Heart right ventricle (tissue), 16 donors: ENCODE measurements around the gene PCDHGA4. TPM values are rescaled to one million over a fixed set of nuclear protein-coding genes. Genes with fewer than 3 reads are reported as not detected.
"Not testable (repeated sequence)": the region's sequence is repeated elsewhere in the genome, so short reads cannot be mapped to it uniquely, and the experiment has no call there.

Source experiments
- ATAC-seq, 8 donors: fragments of 200-7000 bp; cut with Tn5 transposase; one replicate each; pipeline ENCODE4 v1.9.1; 2020; ENCODE audit warnings: mild to moderate bottlenecking in 8 of 8, moderate library complexity in 8 of 8, moderate number of reproducible peaks in 1 of 8
- DNase-seq, 2 donors: peaks; one replicate each; pipeline ENCODE4 v3.0.0-alpha.2; 2020
- H3K27ac ChIP-seq, 10 donors: fragments of 200-600 bp; sonication (generic) in 2 of 10; one replicate each; pipeline versions ENCODE4 v1.5.0 to v1.8.0; 2020 to 2022; ENCODE audit warnings: mild to moderate bottlenecking in 3 of 10
- H3K27me3 ChIP-seq, 7 donors: fragments of 200-600 bp; one replicate each; pipeline ENCODE4 v1.8.0; 2021 to 2022; ENCODE audit warnings: mild to moderate bottlenecking in 2 of 7
- H3K36me3 ChIP-seq, 9 donors: fragments of 200-600 bp; sonication (generic) in 1 of 9; one replicate each; pipeline versions ENCODE4 v1.5.0 to v1.8.0; 2020 to 2022; ENCODE audit warnings: mild to moderate bottlenecking in 2 of 9
- H3K4me1 ChIP-seq, 9 donors: fragments of 200-600 bp; sonication (generic) in 1 of 9; one replicate each; pipeline versions ENCODE4 v1.5.0 to v1.8.0; 2020 to 2022; ENCODE audit warnings: mild to moderate bottlenecking in 4 of 9
- H3K4me3 ChIP-seq, 10 donors: fragments of 200-600 bp; sonication (generic) in 2 of 10; one replicate each; pipeline versions ENCODE4 v1.5.0 to v1.8.0; 2020 to 2022; ENCODE audit warnings: mild to moderate bottlenecking in 7 of 10, moderate library complexity in 2 of 10
- H3K9me3 ChIP-seq, 11 donors: fragments of 200-600 bp in 10 of 11; sonication (generic) in 2 of 11; one replicate each; pipeline versions ENCODE4 v1.5.0 to v1.8.0; 2013 to 2022; ENCODE audit warnings: mild to moderate bottlenecking in 2 of 11, control low read depth in 1 of 11, moderate library complexity in 1 of 11
- WGBS, 2 donors: extraction: QIAGEN DNeasy Blood & Tissue Kit; methylation state at CpG; one replicate each; pipeline ENCODE4 v1.1.7; 2013; ENCODE audit warnings: inconsistent platforms in 1 of 2; 5-methylcytosine and 5-hydroxymethylcytosine counted together
- intact Hi-C, 10 donors: fragments of 100-400 bp; cut with DNase I; formaldehyde crosslinking; loops; one replicate each; pipeline versions ENCODE4 v1.11.1 to v1.14.2; 2022
- polyA plus RNA-seq, 2 donors: library from polyadenylated mRNA; stranded (reverse); fragments of 200-250 nt; gene quantifications; one replicate each; pipeline ENCODE4 v1.2.3, GENCODE V29; 2013
- total RNA-seq, 10 donors: library from RNA; stranded (reverse); fragmentation: NEBNext Ultra II Directional in 3 of 10; extraction: Animal tissue kit (Norgen Biotek cat#: 25700) in 3 of 10; gene quantifications; one replicate each; pipeline versions ENCODE4 v1.2.1 to v1.2.4, GENCODE V29; 2021 to 2023
- TF ChIP-seq, protein P1 (sequence below), 9 donors: fragments of 200-600 bp; sonication (generic) in 2 of 9; IDR thresholded peaks; one replicate each; pipeline versions ENCODE4 v1.5.0 to v1.8.0; 2021 to 2022; ENCODE audit warnings: antibody characterized with exemption in 9 of 9, mild to moderate bottlenecking in 5 of 9, moderate library complexity in 1 of 9
- donor health status: Arrhythmogenic right ventricular cardiomyopathy.
- donor health status: ischemic (EF 13 %, LVEDD 7.1; RV severe dilation, severe dysfunction).
- donor health status: healthy with polysubstance abuse.
- donor health status: DM: no; HTN: yes; CAD: no.
- donor health status: DM: no; HTN: no; CAD: no.
- donor health status: ischemic (EF 25% LVEDD 6.9; RV normal size, moderate dysfunction).
- donor health status: ischemic (EF 25% LVEDD 5.7; RV mildly dilated, moderate dysfunction).
- donor health status: healthy.
- donor health status: DM: yes; HTN: yes; CAD: no.
- donor health status: Ischemic cardiomyopathy.
- donor health status: ischemic (EF 35%, LVEDD 5.7; RV mildly dilated, moderate dysfunction).
- donor health status: nonischemic (EF 11% LVEDD 7.7; RV severe dilation, severe dysfunction).
- donor health status: DM: yes; HTN: yes; CAD: no.
- donor health status: PGD.
- donor health status: ischemic (EF 29% LVEDD 5.4; RV normal size, mild dysfunction).
- donor health status: nonischemic (EF 23%, LVEDD 6.1; RV moderate dilation, normal function).

PCDHGA4 gene
- total and polyA plus RNA-seq, 12 donors: 0.70 to 16.0 (median 10.4) TPM

DNA sequence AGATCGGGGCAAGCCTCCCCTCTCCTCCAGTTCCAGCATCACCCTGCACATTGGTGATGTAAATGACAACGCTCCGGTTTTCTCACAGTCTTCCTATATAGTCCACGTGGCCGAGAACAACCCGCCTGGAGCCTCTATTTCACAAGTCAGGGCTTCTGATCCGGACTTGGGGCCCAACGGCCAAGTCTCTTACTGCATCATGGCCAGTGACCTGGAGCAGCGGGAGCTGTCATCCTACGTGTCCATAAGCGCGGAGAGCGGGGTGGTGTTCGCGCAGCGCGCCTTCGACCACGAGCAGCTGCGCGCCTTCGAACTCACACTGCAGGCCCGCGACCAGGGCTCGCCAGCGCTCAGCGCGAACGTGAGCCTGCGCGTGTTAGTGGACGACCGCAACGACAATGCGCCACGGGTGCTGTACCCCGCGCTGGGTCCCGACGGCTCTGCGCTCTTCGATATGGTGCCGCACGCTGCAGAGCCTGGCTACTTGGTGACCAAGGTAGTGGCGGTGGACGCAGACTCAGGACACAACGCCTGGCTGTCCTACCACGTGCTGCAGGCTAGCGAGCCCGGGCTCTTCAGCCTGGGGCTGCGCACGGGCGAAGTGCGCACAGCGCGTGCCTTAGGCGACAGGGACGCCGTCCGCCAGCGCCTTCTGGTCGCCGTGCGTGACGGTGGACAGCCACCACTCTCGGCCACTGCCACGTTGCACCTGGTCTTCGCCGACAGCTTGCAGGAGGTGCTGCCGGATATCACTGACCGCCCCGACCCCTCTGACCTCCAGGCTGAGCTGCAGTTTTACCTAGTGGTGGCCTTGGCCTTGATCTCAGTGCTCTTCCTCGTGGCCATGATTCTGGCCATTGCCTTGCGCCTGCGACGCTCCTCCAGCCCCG is 34.6 kb downstream of the PCDHGA4 start:
- Histone ChIP-seq H3K27me3 (peaks cover 0 to 56% (median 0%) of the 10 kb centered on the region in 7 donors), H3K4me1 (peaks cover 0 to 14% (median 0%) of the 10 kb centered on the region in 9 donors), H3K27ac (no peak overlapping the region), H3K9me3 (peaks cover 0 to 97% (median 65%) of the 10 kb centered on the region in 11 donors), H3K4me3 (no peak overlapping the region), H3K36me3 (peaks cover 0 to 28% (median 3%) of the 10 kb centered on the region in 9 donors)
- WGBS, 2 donors: 40% methylated on average over 77 of the region's 77 CpGs
- intact Hi-C loops: loop anchor here in 1 of 10 donors (5.0 kb wide), 1 partner anchor 37 kb away; the partner anchor contains the start of gene PCDHGB1
- TF ChIP-seq, protein P1, sequence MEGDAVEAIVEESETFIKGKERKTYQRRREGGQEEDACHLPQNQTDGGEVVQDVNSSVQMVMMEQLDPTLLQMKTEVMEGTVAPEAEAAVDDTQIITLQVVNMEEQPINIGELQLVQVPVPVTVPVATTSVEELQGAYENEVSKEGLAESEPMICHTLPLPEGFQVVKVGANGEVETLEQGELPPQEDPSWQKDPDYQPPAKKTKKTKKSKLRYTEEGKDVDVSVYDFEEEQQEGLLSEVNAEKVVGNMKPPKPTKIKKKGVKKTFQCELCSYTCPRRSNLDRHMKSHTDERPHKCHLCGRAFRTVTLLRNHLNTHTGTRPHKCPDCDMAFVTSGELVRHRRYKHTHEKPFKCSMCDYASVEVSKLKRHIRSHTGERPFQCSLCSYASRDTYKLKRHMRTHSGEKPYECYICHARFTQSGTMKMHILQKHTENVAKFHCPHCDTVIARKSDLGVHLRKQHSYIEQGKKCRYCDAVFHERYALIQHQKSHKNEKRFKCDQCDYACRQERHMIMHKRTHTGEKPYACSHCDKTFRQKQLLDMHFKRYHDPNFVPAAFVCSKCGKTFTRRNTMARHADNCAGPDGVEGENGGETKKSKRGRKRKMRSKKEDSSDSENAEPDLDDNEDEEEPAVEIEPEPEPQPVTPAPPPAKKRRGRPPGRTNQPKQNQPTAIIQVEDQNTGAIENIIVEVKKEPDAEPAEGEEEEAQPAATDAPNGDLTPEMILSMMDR (IDR thresholded peaks at IDR 0.05): no peak
- DNase-seq (no peak), ATAC-seq (no peak)

DNA sequence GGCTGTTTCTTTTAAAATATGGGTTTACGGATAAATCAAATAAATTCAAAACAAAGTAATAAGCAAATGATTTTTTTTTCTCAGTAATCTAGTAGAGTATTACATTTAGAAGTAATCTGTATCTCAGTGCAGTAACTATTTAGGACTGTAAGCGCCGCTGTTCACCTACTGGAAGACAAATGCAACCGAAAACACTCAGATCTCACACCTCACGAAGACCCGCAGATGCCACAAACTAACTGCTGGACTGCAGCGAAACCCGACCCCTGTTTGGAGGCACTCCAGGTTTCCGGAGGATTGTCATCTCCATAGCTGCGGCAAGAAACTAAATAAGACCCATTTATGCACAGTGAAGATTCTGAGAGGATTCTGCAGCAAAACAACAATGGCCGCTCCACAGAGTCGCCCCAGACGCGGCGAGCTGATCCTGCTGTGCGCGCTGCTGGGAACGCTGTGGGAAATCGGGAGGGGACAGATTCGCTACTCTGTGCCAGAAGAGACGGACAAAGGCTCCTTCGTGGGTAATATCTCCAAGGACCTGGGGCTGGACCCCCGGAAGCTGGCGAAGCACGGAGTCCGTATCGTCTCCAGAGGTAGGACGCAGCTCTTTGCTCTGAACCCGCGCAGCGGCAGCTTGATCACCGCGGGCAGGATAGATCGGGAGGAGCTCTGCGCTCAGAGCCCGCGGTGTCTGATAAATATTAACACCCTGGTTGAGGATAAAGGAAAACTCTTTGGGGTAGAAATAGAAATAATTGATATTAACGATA is 37.8 kb downstream of the PCDHGA4 start, which contains the start of gene PCDHGA8:
PCDHGA8 (plus strand) TSS at position 205 of the 770 bp plus-strand sequence; CDS start at position 386, 181 bp downstream.
- H3K27ac ChIP-seq: no peak within 1 kb of the TSS
- intact Hi-C loops: loop anchor here in 1 of 10 donors (5.0 kb wide), 1 partner anchor 40 kb away; the partner anchor contains the start of gene PCDHGB1
- WGBS, 2 donors: 37 to 40% methylated on average over 38 of the region's 38 CpGs
- DNase-seq (no peak), ATAC-seq (no peak)
- TF ChIP-seq, protein P1 (IDR thresholded peaks at IDR 0.05): peak in 4 of 9 donors; percentile 21 to 31 (median 27)
- H3K4me3 ChIP-seq: no peak within 1 kb of the TSS
- H3K36me3 ChIP-seq: peaks cover 0 to 28% (median 3%) of the 10 kb centered on the region in 9 donors
- H3K4me1 ChIP-seq: peaks cover 0 to 8% (median 0%) of the 10 kb centered on the region in 9 donors
- H3K9me3 ChIP-seq: peaks cover 0 to 95% (median 58%) of the 10 kb centered on the region in 11 donors
- H3K27me3 ChIP-seq: peaks cover 0 to 72% (median 0%) of the 10 kb centered on the region in 7 donors

DNA sequence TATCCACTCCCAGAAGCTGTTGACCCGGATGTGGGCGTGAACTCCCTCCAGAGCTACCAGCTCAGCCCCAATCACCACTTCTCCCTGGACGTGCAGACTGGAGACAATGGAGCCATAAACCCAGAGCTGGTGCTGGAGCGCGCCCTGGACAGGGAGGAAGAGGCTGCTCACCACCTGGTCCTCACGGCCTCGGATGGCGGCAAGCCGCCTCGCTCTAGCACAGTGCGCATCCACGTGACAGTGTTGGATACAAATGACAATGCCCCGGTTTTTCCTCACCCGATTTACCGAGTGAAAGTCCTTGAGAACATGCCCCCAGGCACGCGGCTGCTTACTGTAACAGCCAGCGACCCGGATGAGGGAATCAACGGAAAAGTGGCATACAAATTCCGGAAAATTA is 38.4 kb downstream of the PCDHGA4 start:
- intact Hi-C loops: loop anchor here in 1 of 10 donors (5.0 kb wide), 1 partner anchor 41 kb away; the partner anchor contains the start of gene PCDHGB1
- ATAC-seq: peak in 1 of 8 donors; percentile 32
- TF ChIP-seq, protein P1 (IDR thresholded peaks at IDR 0.05): no peak
- peaks cover 0 to 28% (median 3%) of the 10 kb centered on the region in 9 donors for H3K36me3 ChIP-seq
- WGBS, 2 donors: 46 to 54% methylated on average over 21 of the region's 21 CpGs
- no peak for DNase-seq
- H3K27ac ChIP-seq: no peak overlapping the region
- peaks cover 0 to 74% (median 0%) of the 10 kb centered on the region in 7 donors for H3K27me3 ChIP-seq
- H3K9me3 ChIP-seq: peaks cover 0 to 95% (median 57%) of the 10 kb centered on the region in 11 donors
- H3K4me3 ChIP-seq: no peak overlapping the region
- H3K4me1 ChIP-seq: peaks cover 0 to 8% (median 0%) of the 10 kb centered on the region in 9 donors

DNA sequence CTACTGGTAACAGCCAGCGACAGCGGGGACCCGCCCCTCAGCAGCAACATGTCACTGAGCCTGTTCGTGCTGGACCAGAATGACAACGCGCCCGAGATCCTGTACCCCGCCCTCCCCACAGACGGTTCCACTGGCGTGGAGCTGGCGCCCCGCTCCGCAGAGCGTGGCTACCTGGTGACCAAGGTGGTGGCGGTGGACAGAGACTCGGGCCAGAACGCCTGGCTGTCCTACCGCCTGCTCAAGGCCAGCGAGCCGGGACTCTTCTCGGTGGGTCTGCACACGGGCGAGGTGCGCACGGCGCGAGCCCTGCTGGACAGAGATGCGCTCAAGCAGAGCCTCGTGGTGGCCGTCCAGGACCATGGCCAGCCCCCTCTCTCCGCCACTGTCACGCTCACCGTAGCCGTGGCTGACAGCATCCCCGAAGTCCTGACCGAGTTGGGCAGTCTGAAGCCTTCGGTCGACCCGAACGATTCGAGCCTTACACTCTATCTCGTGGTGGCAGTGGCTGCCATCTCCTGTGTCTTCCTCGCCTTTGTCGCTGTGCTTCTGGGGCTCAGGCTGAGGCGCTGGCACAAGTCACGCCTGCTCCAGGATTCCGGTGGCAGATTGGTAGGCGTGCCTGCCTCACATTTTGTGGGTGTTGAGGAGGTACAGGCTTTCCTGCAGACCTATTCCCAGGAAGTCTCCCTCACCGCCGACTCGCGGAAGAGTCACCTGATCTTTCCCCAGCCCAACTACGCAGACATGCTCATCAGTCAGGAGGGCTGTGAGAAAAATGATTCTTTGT is 39.8 kb downstream of the PCDHGA4 start:
- 40 to 45% methylated on average over 42 to 44 of the region's 53 CpGs for WGBS, 2 donors
- intact Hi-C loops: loop anchor here in 1 of 10 donors (5.0 kb wide), 1 partner anchor 42 kb away; the partner anchor contains the start of gene PCDHGB1
- DNase-seq: not testable (repeated sequence)

More for the DNA sequence above, 39.8 kb downstream of the PCDHGA4 start:
- not testable (repeated sequence) for H3K4me1 ChIP-seq, H3K4me3 ChIP-seq, ATAC-seq, H3K27ac ChIP-seq
- peaks cover 0 to 73% (median 0%) of the 10 kb centered on the region in 7 donors for H3K27me3 ChIP-seq
- H3K9me3 ChIP-seq: peaks cover 0 to 94% (median 55%) of the 10 kb centered on the region in 11 donors
- peaks cover 0 to 30% (median 3%) of the 10 kb centered on the region in 9 donors for H3K36me3 ChIP-seq
